ENCODE data around the gene ETFB. TPM values are rescaled to one million over a fixed set of nuclear protein-coding genes. Genes with fewer than 3 reads are reported as not detected.
"Not testable (repeated sequence)": the region's sequence is repeated elsewhere in the genome, so short reads cannot be mapped to it uniquely, and the experiment has no call there.

ETFB gene
- total RNA-seq, 1 experiment from 2014 or later: 140 TPM

- Histone ChIP-seq H4K20me1 (ENCODE audit: insufficient read depth) (no peaks in the 10 kb centered on the region), H3K27ac (ENCODE audit: low read depth, low read length) (no peak overlapping the region), H3K9me3 (ENCODE audit: control insufficient read depth in 1 of 2, insufficient read depth in 1 of 2, low read depth in 1 of 2, low read length in 2 of 2) (peaks cover 8 to 9% of the 10 kb centered on the region in 2 experiments; a peak in 2 of 4 replicates), H3K9ac (ENCODE audit: low read length) (no peak overlapping the region), H3K79me2 (ENCODE audit: insufficient read depth, low read length) (peaks cover 4% of the 10 kb centered on the region; the same call in 1 of the 2 replicates), H2AFZ (ENCODE audit: low read depth, low read length, poor library complexity, severe bottlenecking) (no peak overlapping the region), H3K36me3 (ENCODE audit: control insufficient read depth in 1 of 2, insufficient read depth in 2 of 2, low read length in 2 of 2) (peaks cover 0 to 3% of the 10 kb centered on the region in 2 experiments; a peak in 1 of 4 replicates), H3K4me3 (replicated peaks in 1 of 2; ENCODE audit: low read depth in 1 of 2, low read length in 2 of 2) (no peak overlapping the region), H3K4me1 (ENCODE audit: control insufficient read depth in 1 of 2, insufficient read depth in 2 of 2, low read length in 2 of 2) (peaks cover 6 to 25% of the 10 kb centered on the region in 2 experiments; a peak in 3 of 4 replicates), H3K27me3 (ENCODE audit: insufficient read depth, low read length) (no peaks in the 10 kb centered on the region), H3K4me2 (ENCODE audit: low read length) (no peak overlapping the region), H3K9me2 (ENCODE audit: insufficient read depth) (no peaks in the 10 kb centered on the region)
- CTCF ChIA-PET: interaction anchor here (0.7 to 3.1 kb wide), 2 partner anchors 31 to 59 kb away, joined by 3 to 16 read pairs; no protein-coding TSS in a partner anchor
- ATAC-seq (no peak), DNase-seq (ENCODE audit: low read depth, low spot score) (no peak)
- TF ChIP-seq CEBPB (IDR thresholded peaks at IDR 0.05; ENCODE audit: low read depth): no peak
- peak in 2 of 3 experiments; percentile 52 to 61; a peak in 5 of 6 replicates for TF ChIP-seq CTCF (IDR thresholded peaks at IDR 0.05 in 2 of 3, conservative IDR thresholded peaks at IDR 0.05 in 1 of 3; ENCODE audit: borderline replicate concordance in 1 of 3, insufficient read depth in 1 of 3, low read depth in 2 of 3, low read length in 2 of 3)
- intact Hi-C loops (cut with micrococcal nuclease): no loop called here
- RAD21 ChIA-PET (ENCODE audit: low non-redundant PET in 1 of 2, low total read pairs in 2 of 2, uncharacterized antibody in 2 of 2, unreplicated experiment in 2 of 2): no interaction called here
- POLR2A ChIA-PET: no interaction called here
- BruUV-seq (replicated peaks): no TSS peak
Observed at GRCh38 chr19:51398096-51398704, 32.0 kb upstream of the ETFB start.

GRCh38 chr19:51397453-51397852 lies 31.3 kb upstream of the ETFB start:
- ATAC-seq; H4K20me1 ChIP-seq (ENCODE audit: insufficient read depth); H3K4me3 ChIP-seq (replicated peaks in 1 of 2; ENCODE audit: low read depth in 1 of 2, low read length in 2 of 2); BruUV-seq (replicated peaks); DNase-seq (ENCODE audit: low read depth, low spot score); H3K79me2 ChIP-seq (ENCODE audit: insufficient read depth, low read length); H3K9ac ChIP-seq (ENCODE audit: low read length); intact Hi-C loops (cut with micrococcal nuclease); H3K27me3 ChIP-seq (ENCODE audit: insufficient read depth, low read length); H2AFZ ChIP-seq (ENCODE audit: low read depth, low read length, poor library complexity, severe bottlenecking); POLR2A ChIA-PET; H3K36me3 ChIP-seq (ENCODE audit: control insufficient read depth in 1 of 2, insufficient read depth in 2 of 2, low read length in 2 of 2); RAD21 ChIA-PET (ENCODE audit: low non-redundant PET in 1 of 2, low total read pairs in 2 of 2, uncharacterized antibody in 2 of 2, unreplicated experiment in 2 of 2); H3K9me2 ChIP-seq (ENCODE audit: insufficient read depth); H3K9me3 ChIP-seq (ENCODE audit: control insufficient read depth in 1 of 2, insufficient read depth in 1 of 2, low read depth in 1 of 2, low read length in 2 of 2); H3K4me2 ChIP-seq (ENCODE audit: low read length); H3K27ac ChIP-seq (ENCODE audit: low read depth, low read length): not testable (repeated sequence)
- CTCF ChIA-PET: interaction anchor here (0.7 to 3.1 kb wide), 2 partner anchors 30 to 58 kb away, joined by 3 to 16 read pairs; no protein-coding TSS in a partner anchor
- H3K4me1 ChIP-seq (ENCODE audit: control insufficient read depth in 1 of 2, insufficient read depth in 2 of 2, low read length in 2 of 2): peaks cover 6 to 25% of the 10 kb centered on the region in 2 experiments; a peak in 3 of 4 replicates

Data from HCT116 (cell line).